Activated CD8-positive, alpha-beta T cell treated with anti-CD3 and anti-CD28 coated beads for 36 hours (primary cell): ENCODE results near the gene SLC13A4. TPM values are rescaled to one million over a fixed set of nuclear protein-coding genes. Genes with fewer than 3 reads are reported as not detected.

Experiments
- ATAC-seq: fragments of 200-7000 bp; cut with Tn5 transposase; one replicate; pipeline ENCODE4 v1.10.0; 2021; ENCODE audit warnings: mild to moderate bottlenecking, moderate library complexity
- CTCF ChIA-PET: fragments of 350-600 bp; sonication (Branson Sonifier 250); formaldehyde crosslinking; loops from one replicate; lab custom pipeline; 2021; ENCODE audit warnings: antibody characterized with exemption; lab: Charles Lee
- POLR2A ChIA-PET: fragments of 350-600 bp; sonication (Branson Sonifier 250); formaldehyde crosslinking; loops from one replicate; lab custom pipeline; 2021; ENCODE audit warnings: antibody characterized with exemption; lab: Charles Lee
- DNase-seq: peaks from one replicate; pipeline ENCODE4 v3.0.0-alpha.2; 2020
- H3K27ac Mint-ChIP-seq: one replicate; pipeline ENCODE4 v1.8.0; 2021; ENCODE audit warnings: mild to moderate bottlenecking, mixed read lengths
- H3K27me3 Mint-ChIP-seq: one replicate; pipeline ENCODE4 v1.8.0; 2021; ENCODE audit warnings: mixed read lengths
- H3K36me3 Mint-ChIP-seq: one replicate; pipeline ENCODE4 v1.8.0; 2021; ENCODE audit warnings: low read depth, mixed read lengths
- H3K4me1 Mint-ChIP-seq: one replicate; pipeline ENCODE4 v1.8.0; 2021; ENCODE audit warnings: low read depth, mixed read lengths
- H3K4me3 Mint-ChIP-seq: one replicate; pipeline ENCODE4 v1.8.0; 2021; ENCODE audit warnings: mild to moderate bottlenecking, moderate library complexity, mixed read lengths
- H3K9me3 Mint-ChIP-seq: one replicate; pipeline ENCODE4 v1.8.0; 2021; ENCODE audit warnings: mixed read lengths
- intact Hi-C: fragments of 100-400 bp; cut with micrococcal nuclease; formaldehyde crosslinking; loops from one replicate; pipeline ENCODE4 v1.10.0; 2022
- total RNA-seq, 2 experiments: library from RNA; stranded (reverse); gene quantifications; one replicate each; pipeline ENCODE4 v1.2.3, GENCODE V29; 2021
- TF ChIP-seq, protein P1 (sequence below): fragments of 200-600 bp; IDR thresholded peaks from one replicate; pipeline ENCODE4 v1.8.0; 2022; ENCODE audit warnings: antibody characterized with exemption, mild to moderate bottlenecking

The SLC13A4 gene
- total RNA-seq, 2 experiments from 2014 or later = not detected

DNA sequence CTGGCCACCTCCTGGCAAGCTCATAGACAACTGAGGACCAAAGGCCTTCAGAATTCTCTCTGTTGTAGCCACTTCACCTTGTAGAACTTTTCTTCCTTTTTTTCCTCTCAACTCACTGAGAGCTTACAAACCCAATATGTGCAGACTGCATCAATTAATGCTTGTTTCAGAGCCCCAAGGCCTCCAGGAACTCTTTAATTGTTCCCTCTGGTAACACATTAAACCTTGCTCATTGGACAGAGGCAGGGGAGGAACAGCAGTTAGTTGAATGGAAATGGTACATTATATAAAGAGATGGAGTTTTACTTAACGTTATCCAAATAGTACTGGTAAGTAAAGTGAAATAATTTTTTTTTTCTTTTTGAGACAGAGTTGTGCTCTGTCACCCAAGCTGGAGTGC is 40.5 kb downstream of the SLC13A4 start:
- Mint-ChIP-seq H3K4me1 (no peaks in the 10 kb centered on the region), H3K4me3 (no peak overlapping the region), H3K36me3 (peaks cover 2% of the 10 kb centered on the region), H3K9me3 (no peaks in the 10 kb centered on the region), H3K27me3 (no peaks in the 10 kb centered on the region), H3K27ac (no peak overlapping the region)
- TF ChIP-seq, protein P1, sequence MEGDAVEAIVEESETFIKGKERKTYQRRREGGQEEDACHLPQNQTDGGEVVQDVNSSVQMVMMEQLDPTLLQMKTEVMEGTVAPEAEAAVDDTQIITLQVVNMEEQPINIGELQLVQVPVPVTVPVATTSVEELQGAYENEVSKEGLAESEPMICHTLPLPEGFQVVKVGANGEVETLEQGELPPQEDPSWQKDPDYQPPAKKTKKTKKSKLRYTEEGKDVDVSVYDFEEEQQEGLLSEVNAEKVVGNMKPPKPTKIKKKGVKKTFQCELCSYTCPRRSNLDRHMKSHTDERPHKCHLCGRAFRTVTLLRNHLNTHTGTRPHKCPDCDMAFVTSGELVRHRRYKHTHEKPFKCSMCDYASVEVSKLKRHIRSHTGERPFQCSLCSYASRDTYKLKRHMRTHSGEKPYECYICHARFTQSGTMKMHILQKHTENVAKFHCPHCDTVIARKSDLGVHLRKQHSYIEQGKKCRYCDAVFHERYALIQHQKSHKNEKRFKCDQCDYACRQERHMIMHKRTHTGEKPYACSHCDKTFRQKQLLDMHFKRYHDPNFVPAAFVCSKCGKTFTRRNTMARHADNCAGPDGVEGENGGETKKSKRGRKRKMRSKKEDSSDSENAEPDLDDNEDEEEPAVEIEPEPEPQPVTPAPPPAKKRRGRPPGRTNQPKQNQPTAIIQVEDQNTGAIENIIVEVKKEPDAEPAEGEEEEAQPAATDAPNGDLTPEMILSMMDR = no peak
- ATAC-seq = no peak
- CTCF ChIA-PET = no interaction called here
- POLR2A ChIA-PET = no interaction called here
- DNase-seq = no peak
- intact Hi-C loops = no loop called here

DNA sequence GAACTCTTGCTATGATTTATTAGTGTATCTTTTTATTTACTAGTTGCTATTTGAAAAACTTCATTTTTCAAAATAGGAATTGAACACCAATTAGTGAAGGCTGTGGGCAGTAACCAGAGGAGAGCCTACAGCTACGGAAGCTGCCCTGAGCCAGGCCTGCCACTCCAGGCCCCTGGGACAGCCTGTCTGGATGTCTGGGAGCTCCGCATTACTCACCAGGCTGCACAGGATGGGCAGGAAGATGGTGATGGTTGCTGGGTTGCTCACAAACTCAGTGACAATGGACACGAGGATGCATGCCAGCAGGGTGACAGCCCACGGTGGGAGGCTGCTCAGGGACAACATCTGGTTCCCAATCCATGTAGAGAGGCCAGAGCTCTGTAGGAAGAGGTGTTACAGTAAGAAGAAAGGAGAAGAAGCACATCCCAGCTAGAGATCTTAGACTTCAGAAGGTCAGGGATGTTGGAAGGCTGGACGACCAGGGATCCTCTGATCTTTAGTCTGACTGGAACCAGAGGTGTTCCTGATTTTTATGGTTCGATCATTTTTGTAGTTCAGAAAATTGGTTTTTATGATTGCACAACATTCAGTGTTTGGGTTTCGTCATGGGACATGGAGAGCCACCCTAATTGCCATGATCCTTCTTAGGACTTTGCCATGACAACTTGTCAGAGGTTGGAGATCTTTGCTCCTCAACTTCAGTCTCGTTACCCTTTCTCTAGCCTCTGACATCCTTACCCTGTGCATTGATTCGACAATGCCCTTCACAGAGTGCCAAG is 42.5 kb downstream of the SLC13A4 start:
- Mint-ChIP-seq H3K9me3 (no peaks in the 10 kb centered on the region), H3K4me3 (no peak overlapping the region), H3K27ac (no peak overlapping the region), H3K36me3 (peaks cover 2% of the 10 kb centered on the region), H3K4me1 (peaks cover 7% of the 10 kb centered on the region), H3K27me3 (no peaks in the 10 kb centered on the region)
- CTCF ChIA-PET = interaction anchor here (0.6 kb wide), 1 partner anchor 15 kb away, joined by 3 read pairs; no protein-coding TSS in a partner anchor
- ATAC-seq (no peak), DNase-seq (no peak)
- POLR2A ChIA-PET = no interaction called here
- intact Hi-C loops = no loop called here
- TF ChIP-seq, protein P1 = no peak

DNA sequence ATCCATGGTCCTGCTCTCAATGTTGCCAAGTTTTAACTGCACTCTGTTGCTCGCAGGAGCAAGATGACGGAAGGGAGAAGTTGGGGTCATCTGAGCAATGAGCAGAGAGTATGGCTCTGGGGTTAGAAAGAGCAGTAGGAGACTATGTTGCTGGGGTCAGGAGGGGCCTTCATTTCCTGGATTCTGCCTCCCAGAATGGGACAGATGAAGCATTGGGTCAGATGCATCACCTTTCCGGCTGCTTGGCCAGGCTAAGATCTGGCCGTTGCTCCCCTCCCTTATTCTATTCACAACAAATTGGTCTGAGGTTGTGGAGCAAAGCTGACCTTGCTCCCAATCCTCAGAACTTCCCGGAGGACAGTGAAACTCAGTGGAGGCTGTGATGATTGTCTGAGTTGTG is 43.3 kb downstream of the SLC13A4 start:
- TF ChIP-seq, protein P1 = no peak
- Mint-ChIP-seq H3K4me3 (no peak overlapping the region), H3K9me3 (no peaks in the 10 kb centered on the region), H3K27ac (no peak overlapping the region), H3K36me3 (peaks cover 2% of the 10 kb centered on the region), H3K27me3 (no peaks in the 10 kb centered on the region), H3K4me1 (peaks cover 9% of the 10 kb centered on the region)
- DNase-seq = no peak
- CTCF ChIA-PET = interaction anchor here (0.6 to 1.6 kb wide), 2 partner anchors 14 to 32 kb away, joined by 3 read pairs; no protein-coding TSS in a partner anchor
- intact Hi-C loops = no loop called here
- POLR2A ChIA-PET = no interaction called here
- no peak for ATAC-seq

DNA sequence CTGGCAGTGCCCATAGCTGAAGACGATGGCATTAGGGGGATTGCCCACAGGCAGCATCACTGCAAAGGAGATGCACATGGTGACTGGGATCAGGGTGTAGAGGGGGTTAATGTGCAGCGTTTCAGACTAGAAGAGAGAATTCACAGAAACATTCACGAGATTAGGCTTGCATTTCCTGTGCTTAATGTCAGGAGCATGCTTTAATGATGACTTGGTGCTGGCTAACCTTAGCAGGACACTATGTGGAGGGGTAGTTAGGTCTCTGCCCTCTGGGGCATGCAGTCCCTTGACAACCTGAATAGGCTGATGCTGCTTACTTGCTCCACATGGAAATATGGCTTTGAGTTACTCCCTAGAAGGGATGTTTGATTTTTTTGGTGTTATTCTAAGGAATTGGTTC is 43.9 kb downstream of the SLC13A4 start:
- Mint-ChIP-seq H3K4me3 (no peak overlapping the region), H3K27me3 (no peaks in the 10 kb centered on the region), H3K9me3 (no peaks in the 10 kb centered on the region), H3K36me3 (peaks cover 2% of the 10 kb centered on the region), H3K27ac (no peak overlapping the region), H3K4me1 (peaks cover 9% of the 10 kb centered on the region)
- intact Hi-C loops = no loop called here
- TF ChIP-seq, protein P1 = no peak
- DNase-seq (no peak), ATAC-seq (no peak)
- CTCF ChIA-PET = interaction anchor here (1.1 to 1.6 kb wide), 2 partner anchors 11 to 32 kb away, joined by 3 read pairs; no protein-coding TSS in a partner anchor
- POLR2A ChIA-PET = no interaction called here

DNA sequence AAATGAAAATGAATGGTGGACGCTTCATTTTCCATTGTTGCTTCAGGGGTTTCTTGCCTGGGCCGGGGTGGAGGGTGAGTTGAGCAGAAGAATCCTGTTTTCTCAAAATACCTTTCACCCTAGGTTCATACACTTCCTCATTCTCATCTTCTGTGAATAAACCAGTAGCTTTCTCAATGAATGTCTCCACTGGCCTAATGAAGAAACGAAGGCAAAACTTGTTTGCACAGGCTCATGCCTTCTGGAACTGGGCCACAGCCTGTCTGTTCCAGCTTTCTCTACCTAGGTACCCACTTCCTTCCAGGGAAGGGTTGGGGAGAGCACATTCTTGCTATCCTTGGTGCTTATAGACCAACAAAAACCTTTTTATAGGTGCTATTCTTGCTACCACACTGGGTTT is 44.4 kb downstream of the SLC13A4 start:
- Mint-ChIP-seq H3K27me3 (no peaks in the 10 kb centered on the region), H3K9me3 (no peaks in the 10 kb centered on the region), H3K4me1 (peaks cover 9% of the 10 kb centered on the region), H3K36me3 (peaks cover 2% of the 10 kb centered on the region), H3K4me3 (no peak overlapping the region), H3K27ac (no peak overlapping the region)
- no peak for DNase-seq
- intact Hi-C loops = no loop called here
- TF ChIP-seq, protein P1 = no peak
- no peak for ATAC-seq
- ChIA-PET POLR2A (no interaction called here), CTCF (interaction anchor here (1.1 to 1.6 kb wide), 2 partner anchors 11 to 33 kb away, joined by 3 read pairs; no protein-coding TSS in a partner anchor)
